GM12873 (cell line): ENCODE measurements around the gene SAMM50.

ENCODE experiments used
- TF ChIP-seq, protein P1 (sequence below): IDR thresholded peaks from 2 replicates; pipeline ENCODE4 v1.5.1; 2012; ENCODE audit warnings: low read depth, mild to moderate bottlenecking, moderate library complexity, low read length, control low read depth; ENCODE audit not compliant: insufficient read depth; ENCODE audit errors: missing control alignments

Gene SAMM50

DNA sequence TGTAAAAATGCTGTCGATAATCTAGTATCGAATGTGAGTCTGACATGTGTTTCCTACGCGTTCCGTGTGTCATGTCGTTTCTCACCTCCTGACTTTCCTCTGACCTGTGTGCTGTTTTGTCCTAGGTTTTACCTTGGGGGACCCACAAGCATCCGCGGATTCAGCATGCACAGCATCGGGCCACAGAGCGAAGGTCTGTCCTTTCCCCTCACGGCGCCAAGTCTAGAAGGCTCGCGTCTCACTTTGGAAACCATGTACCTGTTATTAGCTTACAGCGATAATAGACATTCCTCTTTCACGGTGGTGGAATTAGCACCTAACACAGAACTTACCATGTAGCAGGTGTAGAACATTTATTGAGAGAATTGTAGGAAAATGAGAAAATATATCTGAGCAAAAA is 28.6 kb downstream of the SAMM50 start:
- TF ChIP-seq, protein P1, sequence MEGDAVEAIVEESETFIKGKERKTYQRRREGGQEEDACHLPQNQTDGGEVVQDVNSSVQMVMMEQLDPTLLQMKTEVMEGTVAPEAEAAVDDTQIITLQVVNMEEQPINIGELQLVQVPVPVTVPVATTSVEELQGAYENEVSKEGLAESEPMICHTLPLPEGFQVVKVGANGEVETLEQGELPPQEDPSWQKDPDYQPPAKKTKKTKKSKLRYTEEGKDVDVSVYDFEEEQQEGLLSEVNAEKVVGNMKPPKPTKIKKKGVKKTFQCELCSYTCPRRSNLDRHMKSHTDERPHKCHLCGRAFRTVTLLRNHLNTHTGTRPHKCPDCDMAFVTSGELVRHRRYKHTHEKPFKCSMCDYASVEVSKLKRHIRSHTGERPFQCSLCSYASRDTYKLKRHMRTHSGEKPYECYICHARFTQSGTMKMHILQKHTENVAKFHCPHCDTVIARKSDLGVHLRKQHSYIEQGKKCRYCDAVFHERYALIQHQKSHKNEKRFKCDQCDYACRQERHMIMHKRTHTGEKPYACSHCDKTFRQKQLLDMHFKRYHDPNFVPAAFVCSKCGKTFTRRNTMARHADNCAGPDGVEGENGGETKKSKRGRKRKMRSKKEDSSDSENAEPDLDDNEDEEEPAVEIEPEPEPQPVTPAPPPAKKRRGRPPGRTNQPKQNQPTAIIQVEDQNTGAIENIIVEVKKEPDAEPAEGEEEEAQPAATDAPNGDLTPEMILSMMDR: no peak

DNA sequence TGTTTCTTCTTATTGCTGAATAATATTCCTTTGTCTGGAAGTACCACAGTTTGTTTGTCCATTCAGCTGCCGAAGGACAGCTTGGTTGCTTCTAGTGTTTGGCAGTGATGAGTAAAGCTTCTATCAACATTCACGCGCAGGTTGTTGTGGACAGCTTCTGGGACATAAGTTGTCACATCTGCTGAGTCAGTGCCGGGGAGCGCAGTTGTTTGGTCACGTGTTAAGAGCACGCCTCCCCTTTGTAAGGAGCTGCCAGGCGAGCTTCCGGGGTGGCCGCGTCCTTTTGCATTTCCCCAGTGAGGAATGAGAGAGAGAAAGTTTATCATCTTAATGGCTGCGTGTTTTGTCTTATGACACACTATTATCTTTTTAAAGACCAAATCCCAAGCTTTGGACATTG is 30.3 kb downstream of the SAMM50 start:
- TF ChIP-seq, protein P1: no peak

DNA sequence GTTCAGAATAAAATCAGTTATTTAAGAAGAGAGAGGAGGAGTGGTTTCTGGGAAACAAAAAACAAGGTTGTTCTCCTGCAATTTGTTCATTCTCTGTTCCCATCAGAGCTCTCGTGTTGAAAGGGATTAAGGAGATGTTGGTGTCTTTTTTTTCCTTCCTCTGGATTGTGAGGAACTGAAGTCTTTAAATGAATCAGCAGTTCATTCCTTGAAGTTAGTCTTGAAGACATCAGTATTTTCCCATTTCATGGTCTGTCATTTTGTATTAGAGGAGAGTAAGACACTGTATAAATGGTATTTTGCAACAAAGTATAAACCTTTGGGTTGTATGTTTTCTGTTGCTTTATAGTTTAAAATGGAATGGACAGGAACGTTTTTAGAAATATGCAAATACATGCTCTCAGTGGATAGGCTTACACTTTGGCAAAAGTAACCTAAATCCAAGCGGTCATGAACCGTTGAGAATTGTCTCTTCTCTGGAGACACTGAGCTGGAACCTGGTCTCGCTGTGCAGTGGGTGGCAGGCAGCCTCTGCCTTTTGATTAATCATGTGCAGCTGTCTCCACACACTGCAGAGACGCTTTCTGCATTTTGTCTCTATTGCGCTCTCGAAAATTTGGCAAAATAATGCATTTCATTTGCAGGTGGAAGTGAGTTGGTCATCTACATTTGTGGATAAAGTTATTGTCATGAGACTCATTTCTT is 33.0 kb downstream of the SAMM50 start:
- TF ChIP-seq, protein P1: no peak

DNA sequence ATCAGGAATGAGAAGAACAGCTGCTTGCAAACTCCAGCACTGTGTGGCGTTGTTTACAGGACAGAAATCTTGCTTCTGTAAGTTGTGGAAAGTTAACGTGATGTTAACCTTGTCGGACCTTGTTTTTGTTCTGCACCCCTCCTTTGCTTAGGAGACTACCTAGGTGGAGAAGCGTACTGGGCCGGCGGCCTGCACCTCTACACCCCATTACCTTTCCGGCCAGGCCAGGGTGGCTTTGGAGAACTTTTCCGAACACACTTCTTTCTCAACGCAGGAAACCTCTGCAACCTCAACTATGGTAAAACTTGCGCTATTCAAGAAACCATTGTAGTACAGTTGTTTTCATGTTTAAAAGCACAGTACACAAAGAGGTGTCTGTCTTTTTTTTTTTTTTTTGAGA is 33.7 kb downstream of the SAMM50 start:
- TF ChIP-seq, protein P1: no peak

DNA sequence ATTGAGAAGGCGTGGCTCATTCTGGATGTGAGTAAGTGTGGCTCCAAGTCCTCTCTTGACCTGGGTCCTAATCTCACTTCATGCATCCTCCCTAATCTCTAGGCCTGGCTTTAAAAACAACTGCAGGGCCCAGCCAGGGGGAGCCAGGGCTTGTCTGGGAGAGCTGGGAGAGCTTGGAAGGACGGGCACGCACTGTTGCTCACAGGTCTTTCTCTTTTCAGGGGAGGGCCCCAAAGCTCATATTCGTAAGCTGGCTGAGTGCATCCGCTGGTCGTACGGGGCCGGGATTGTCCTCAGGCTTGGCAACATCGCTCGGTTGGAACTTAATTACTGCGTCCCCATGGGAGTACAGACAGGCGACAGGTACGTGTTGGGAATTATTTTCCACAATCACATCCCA is 34.8 kb downstream of the SAMM50 start:
- TF ChIP-seq, protein P1: no peak

DNA sequence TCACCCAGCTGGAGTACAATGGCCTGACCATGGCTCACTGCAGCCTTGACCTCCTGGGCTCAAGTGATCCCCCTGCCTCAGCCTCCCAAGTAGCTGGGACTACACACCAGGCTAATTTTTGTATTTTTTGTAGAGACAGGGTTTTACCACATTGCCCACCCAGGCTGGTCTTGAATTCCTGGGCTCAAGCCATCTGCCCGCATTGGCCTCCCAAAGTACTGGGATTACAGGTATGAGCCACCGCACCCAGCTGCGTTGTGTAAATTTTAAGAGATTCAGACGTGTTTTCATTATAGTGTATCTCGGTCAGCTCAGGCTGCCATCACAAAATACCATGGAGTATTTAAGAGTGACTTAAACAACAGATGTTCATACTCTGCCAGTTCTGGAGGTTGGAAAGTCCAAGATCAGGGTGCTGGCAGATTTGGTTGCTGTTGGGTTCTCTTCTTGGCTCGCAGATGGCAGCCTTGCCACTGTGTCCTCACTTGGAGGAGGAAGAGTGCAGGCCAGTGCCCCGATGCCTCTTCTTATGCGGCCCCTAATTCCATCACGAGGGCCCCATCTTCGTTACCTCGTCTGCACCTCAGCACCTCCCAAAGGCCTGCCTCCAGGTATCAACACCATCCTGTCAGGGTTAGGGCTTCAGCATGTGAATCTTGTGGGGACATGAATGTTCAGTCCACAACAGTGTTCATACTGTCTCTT is 36.2 kb downstream of the SAMM50 start:
- TF ChIP-seq, protein P1: no peak

DNA sequence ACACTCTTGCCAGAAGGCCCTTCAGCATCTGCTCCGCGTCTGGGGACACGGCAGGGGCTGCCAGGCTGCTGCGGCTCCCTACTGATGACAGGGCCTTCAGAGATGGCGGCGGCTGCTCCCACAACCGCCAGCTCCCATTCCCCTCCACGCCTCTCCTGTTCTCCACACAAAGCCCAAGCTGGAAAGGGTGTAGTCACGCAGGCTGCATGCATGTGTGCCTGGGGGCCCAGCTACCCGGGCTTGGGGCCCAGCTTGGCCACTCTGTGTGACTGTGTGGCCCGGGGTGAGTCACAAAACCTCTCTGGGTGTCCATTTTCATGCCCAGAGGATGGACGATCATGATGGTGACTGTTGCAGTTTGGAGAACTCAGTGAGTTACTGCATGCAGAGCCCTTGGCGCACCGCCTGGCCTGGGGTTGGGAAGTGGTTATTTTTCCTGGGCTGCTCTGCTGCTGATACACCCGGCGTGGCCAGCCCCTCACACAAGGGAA is 37.1 kb downstream of the SAMM50 start:
- TF ChIP-seq, protein P1: no peak
